ENCODE data around the gene METTL21A.

METTL21A gene

DNA sequence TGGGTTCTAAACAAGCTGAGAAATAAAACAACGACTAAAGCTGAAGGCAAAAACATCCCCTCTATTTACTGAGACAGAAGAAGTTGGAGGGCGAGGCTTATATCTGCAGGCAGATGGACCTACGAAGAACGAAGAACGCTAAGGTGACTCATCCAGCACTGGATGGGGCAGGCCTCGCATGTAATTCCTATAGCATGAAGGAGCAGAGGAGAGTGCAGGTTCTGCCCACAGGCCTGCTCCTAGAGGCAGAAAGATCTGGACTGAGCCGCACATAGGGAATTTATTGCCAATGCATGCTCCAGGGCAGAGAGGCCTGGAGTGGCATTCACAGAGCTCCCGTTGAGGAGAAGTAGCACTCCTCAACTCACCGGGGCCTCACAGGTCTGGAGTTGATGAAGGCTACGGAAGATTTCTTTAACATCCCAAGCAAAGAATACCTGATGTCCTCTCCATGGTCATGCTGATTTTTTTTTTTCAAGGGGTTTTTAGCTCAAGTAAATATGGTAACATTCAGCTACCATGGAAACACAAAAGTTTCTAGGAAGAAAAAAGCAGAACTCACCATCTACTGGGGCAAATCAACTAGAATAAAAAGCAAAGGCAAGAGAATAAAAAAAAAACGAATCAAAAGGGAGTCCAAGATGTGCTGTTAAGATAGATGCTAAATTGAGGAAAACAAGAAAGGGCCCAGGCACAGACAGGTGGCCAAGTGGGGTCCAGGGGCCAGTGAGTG is 10.4 kb upstream of the METTL21A start:
- no peak for DNase-seq
- TF ChIP-seq GATA1 (IDR thresholded peaks at IDR 0.05; ENCODE audit: low read depth, low read length): no peak
- no peak for TF ChIP-seq POLR2A (IDR thresholded peaks at IDR 0.05; ENCODE audit: low read length)

DNA sequence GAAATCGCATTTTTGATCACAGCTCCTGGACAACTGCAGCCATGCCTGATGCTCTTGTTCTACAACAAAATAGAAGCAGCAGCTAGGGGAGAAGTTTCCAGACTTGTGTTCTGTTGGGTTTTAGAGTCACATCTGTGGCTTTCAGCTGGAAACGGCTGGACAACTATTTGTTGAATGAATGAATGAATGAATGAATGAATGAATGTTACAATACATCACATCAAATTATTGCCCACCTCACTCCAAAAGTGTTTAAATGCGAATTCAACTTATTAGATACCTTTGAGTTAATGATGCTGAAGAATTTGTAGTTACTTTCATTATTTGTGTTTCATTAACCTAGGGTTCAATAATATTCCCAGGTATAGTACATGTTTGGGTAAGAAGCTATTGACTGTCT is 8.5 kb upstream of the METTL21A start:
- no peak for DNase-seq
- TF ChIP-seq GATA1 (IDR thresholded peaks at IDR 0.05; ENCODE audit: low read depth, low read length): no peak
- TF ChIP-seq POLR2A (IDR thresholded peaks at IDR 0.05; ENCODE audit: low read length): no peak

DNA sequence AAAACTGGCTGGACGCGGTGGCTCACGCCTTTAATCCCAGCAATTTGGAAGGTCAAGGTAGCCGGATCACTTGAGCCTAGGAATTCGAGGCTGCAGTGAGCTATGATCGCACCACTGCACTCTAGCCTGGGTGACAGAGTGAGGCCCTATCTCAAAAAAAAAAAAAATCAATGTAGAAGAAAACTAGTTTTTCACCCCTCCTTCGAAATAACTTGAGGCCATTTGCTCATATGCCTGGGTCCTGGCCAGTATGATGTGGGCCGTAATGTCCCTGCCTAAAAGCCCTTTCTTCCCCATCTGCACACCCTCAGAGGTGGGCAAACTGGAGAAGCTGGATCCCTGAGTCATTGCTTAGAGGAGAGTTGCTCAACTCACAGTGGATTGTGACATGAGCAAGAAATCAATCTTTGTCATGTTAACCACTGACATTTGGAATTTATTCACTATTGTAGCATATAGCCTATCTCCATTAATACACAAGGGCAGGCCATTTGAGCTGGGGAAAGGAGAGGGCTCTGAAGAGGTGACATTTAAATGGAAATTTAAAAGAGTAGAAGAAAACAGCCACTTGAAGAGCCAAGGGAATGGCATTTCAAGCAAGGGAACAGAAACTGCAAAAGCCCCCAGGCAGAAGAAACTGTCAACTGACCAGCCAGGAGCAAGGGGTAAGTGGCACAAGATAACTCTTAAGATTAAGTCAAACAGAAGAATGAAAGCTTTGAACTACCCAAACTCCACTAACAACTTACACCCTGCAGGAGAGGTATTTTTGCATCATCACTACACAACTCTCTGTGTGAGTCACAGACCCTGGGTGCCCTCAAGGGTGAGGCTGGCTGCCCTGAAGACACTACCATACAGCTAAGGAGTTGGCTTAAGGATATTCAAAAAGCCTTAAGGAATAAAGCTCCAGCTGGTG is 7.6 kb upstream of the METTL21A start:
- TF ChIP-seq POLR2A (IDR thresholded peaks at IDR 0.05; ENCODE audit: low read length) (no peak), GATA1 (IDR thresholded peaks at IDR 0.05; ENCODE audit: low read depth, low read length) (no peak)
- DNase-seq: peak; percentile 8 to 47

DNA sequence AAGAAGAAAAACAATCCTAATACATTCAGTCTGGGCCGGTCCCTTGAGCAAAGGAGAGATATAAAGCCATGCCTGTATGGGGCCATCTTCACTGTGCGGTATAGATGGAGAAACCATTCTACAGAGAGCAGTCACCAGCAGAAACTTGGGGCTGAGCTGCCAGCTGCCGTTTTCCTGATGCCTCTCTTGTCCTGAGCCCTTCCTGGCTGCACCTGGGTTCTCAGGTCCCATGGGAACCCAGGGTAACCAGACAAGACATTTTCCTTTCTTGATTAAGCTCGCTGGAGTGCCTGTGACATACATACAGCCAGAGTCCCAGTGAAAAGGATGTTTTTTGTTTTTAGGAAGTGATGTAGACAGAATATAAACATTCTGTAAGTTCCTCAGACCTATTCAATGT is 5.3 kb upstream of the METTL21A start:
- TF ChIP-seq POLR2A (IDR thresholded peaks at IDR 0.05; ENCODE audit: low read length) (no peak), GATA1 (IDR thresholded peaks at IDR 0.05; ENCODE audit: low read depth, low read length) (no peak)
- DNase-seq: no peak

DNA sequence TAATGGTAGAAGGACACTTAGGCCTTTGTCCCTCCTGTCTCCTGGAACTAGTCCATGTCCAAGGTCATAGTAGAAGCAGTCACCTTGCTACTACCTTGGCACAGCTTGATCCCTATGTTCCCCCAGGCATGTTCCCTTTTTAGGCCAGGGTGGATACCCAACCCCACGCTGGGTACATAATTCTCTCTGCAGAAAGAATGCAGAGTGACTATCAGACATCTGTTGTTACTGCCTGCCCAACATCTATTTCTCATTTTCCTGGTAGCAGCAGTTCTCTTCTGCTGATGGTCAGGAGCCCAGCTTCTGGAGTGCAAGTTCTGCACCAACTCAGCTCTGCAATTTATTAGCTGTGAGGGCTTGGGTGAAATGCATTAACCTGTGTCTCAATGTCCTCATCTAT is 4.4 kb upstream of the METTL21A start:
- DNase-seq: no peak
- TF ChIP-seq GATA1 (IDR thresholded peaks at IDR 0.05; ENCODE audit: low read depth, low read length) (no peak), POLR2A (IDR thresholded peaks at IDR 0.05; ENCODE audit: low read length) (no peak)

DNA sequence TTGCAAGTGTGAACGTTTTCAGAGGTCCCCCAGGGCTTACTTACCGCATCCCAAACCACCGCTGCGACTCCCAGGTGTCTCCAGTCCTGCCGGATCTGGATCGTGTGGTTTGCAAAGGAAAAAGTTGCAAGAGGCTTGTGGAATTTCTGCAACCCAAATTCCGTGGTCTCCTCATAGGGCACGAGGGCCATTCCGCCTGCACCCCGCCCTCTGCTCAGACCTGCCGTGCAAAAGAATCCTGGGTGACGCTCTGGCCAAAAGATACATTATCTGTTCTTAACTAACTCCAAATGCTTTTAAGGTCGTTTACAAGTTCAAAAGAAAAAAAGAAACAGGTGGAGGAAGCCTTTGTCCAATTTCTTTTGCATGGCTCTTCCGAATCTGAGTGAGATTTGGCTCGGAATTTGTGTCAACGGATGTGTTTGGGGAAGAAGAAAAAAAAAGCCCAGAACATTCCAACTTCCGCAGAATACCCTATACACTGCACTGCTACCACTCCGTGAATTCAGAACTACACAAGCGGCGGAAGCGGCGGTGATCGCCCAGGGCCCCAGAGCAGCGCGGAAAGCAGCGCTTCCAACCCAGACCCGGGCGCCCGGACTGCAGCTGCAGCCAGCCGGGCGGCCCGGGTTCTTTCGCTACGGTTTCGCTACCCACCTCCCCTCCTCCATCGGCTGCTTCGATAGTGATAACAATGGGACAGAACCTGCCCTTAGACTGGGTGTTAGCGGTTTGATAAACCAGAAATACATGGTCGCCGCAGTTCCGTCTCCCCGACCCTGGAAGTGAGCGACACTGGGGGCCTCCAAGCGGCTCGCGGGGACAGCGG is 795 bp downstream of the METTL21A start:
- DNase-seq: peak; percentile 85 to 87

DNA sequence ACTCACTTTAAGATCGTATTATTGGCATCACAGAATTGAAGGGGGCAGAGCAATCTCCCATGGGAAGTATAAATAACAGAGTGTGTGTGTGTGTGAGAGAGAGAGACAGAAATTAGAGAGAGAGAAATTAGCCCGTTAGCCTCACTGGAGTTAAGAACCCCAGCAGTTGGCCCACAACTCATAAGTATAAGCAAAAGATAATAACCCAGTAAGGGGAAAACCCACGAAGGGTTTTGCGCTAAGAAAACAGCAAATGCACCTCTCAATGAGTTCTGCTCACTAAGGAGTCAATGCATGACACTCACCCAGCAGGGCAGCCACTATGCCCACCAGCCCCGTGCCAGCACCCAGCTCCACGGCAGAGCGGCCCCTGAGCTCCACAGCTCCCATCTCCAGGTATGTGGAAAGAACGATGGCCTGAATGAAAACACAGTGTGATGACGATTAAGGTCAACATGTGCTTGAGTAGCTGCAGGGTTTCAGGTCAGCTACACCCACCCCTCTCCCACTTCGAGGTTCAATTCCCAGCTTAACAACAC is 3.6 kb downstream of the METTL21A start:
- DNase-seq: no peak
- TF ChIP-seq GATA1 (IDR thresholded peaks at IDR 0.05; ENCODE audit: low read depth, low read length): no peak
- no peak for TF ChIP-seq POLR2A (IDR thresholded peaks at IDR 0.05; ENCODE audit: low read length)

More for the DNA sequence above, 795 bp downstream of the METTL21A start:
- TF ChIP-seq GATA1 (IDR thresholded peaks at IDR 0.05; ENCODE audit: low read depth, low read length) (no peak), POLR2A (IDR thresholded peaks at IDR 0.05; ENCODE audit: low read length) (no peak)

DNA sequence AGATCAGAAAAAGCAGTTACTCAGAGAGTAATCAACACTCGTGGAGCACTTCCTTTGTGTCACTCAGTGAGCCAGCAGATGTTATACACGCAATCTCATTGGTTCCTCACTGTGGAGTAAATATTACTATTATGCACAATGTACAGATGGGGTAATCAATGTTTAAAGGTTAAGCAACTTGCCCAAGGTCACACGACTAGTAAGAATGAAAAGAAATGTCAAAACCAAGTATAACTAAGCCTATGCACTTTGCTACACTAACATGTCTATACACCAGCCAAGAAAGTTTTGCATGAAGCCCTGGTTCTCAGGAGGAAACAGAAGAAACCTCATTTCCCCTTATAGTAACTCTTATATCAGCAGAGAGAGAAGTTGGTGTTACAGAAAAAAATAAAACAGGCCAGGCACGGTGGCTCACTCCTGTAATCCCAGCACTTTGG is 5.4 kb downstream of the METTL21A start:
- TF ChIP-seq POLR2A (IDR thresholded peaks at IDR 0.05; ENCODE audit: low read length): no peak
- no peak for TF ChIP-seq GATA1 (IDR thresholded peaks at IDR 0.05; ENCODE audit: low read depth, low read length)
- DNase-seq: no peak

DNA sequence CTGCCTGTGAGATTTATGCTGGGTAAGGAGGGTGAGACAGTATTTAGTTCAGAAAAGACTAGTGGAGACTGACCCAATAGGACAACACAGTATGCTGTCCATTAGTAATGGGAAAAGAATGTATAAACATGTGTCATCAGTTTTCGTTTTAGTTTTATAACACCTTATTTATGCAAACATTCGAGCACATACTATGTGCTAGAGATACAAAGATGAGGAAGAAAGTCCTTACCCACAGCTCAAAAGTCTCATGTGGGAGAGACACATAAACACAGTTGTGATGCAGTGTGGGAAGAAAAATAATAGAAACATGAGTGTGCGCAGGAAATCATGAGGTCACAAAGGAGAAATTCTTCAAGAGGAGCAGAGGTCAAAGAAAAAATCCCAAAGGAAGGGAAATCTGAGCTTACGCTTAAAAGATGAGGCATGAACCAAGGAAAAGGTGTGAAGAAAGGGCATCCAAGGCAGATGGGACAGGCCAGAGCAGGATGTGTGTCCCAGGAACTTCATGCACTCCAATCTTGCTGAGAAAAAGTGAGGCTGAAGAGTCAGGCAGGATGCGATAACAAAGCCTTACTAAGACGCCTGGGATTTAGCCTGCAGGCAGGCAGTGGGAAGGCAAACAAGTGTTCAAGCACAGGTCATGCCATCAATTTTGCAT is 8.1 kb downstream of the METTL21A start:
- no peak for DNase-seq
- no peak for TF ChIP-seq GATA1 (IDR thresholded peaks at IDR 0.05; ENCODE audit: low read depth, low read length)
- no peak for TF ChIP-seq POLR2A (IDR thresholded peaks at IDR 0.05; ENCODE audit: low read length)

DNA sequence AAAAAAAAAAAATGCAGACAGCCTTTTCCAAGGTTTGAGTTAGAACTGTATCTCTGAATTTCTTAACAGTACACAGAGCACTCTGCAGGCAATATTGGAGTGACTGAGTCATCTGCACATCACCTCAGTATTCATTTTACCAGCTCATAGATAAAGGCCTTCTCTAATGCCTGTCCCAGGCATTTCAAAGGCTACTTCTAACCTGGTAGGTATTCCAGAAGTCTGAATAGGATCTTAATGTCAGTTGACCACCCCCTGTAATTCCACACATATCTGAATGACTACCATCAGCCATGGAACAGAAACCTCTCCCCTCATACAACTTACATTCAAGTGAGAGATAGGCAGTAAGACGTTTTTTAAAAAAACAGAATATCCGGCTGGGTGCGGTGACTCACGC is 9.0 kb downstream of the METTL21A start:
- no peak for DNase-seq
- no peak for TF ChIP-seq GATA1 (IDR thresholded peaks at IDR 0.05; ENCODE audit: low read depth, low read length)
- no peak for TF ChIP-seq POLR2A (IDR thresholded peaks at IDR 0.05; ENCODE audit: low read length)

DNA sequence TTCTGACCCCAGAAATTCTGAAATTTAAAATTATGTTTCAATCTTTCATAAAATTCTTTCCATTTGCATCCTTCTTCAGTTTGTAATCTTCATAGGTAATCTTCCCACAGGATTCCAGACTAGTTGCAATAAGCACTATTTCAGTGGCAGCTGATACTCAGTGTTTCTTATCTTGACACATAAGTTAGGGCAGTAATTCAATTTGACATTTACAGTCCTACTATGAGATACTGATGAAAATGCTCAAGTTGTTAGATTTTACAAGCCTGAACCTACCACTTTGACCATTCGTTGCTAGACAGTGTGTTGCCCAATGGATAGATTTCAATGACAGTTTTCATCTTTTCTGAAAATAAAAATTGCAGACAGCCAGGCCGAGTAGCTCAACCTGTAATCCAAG is 10.4 kb downstream of the METTL21A start:
- TF ChIP-seq GATA1 (IDR thresholded peaks at IDR 0.05; ENCODE audit: low read depth, low read length) (no peak), POLR2A (IDR thresholded peaks at IDR 0.05; ENCODE audit: low read length) (no peak)
- no peak for DNase-seq

DNA sequence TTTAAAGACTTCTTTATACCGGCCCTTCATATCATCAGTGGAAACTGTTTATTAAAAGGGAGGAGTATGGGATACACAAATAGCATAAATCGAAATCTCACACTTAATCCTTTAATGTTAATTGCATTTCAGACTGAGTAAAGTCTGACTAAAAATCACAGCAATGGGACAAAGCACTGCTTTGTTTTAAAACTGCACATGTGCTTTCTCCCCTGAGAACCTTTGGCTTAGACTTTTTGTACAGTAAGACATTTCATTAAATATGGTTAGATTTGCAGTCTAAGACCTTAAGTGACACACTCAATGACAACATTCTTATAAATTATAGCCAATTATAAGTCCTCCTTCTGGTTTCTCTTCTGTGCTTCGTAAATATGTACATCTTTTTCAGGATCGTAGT is 12.5 kb downstream of the METTL21A start:
- no peak for DNase-seq
- TF ChIP-seq GATA1 (IDR thresholded peaks at IDR 0.05; ENCODE audit: low read depth, low read length) (no peak), POLR2A (IDR thresholded peaks at IDR 0.05; ENCODE audit: low read length) (no peak)

DNA sequence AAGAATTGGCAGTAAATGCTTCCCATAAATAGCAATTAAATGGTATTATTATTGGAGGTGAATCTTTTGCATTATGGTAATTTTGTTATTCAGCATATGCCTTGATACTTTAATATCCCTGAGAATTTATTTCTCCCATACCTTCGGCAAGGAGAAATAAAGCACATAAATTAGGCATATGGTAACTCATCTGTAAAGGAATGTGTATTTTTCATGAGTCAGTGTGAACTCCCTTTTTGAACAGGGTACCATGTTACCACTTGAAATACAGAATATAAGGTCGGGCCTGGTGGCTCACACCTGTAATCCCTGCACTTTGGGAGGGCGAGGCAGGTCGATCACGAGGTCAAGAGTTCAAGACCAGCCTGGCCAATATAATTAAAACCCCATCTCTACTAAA is 18.4 kb downstream of the METTL21A start:
- DNase-seq: no peak
- TF ChIP-seq GATA1 (IDR thresholded peaks at IDR 0.05; ENCODE audit: low read depth, low read length) (no peak), POLR2A (IDR thresholded peaks at IDR 0.05; ENCODE audit: low read length) (no peak)

Data from erythroblast (primary cell).